ENCODE data around the gene NOSIP. TPM values are rescaled to one million over a fixed set of nuclear protein-coding genes. Genes with fewer than 3 reads are reported as not detected.

Gene NOSIP
- total and polyA plus RNA-seq, 10 of the 15 experiments (the other 5 are each of a cell fraction or from before 2014, with no cell fraction given): 7.2 to 85.5 (median 48.4) TPM

DNA sequence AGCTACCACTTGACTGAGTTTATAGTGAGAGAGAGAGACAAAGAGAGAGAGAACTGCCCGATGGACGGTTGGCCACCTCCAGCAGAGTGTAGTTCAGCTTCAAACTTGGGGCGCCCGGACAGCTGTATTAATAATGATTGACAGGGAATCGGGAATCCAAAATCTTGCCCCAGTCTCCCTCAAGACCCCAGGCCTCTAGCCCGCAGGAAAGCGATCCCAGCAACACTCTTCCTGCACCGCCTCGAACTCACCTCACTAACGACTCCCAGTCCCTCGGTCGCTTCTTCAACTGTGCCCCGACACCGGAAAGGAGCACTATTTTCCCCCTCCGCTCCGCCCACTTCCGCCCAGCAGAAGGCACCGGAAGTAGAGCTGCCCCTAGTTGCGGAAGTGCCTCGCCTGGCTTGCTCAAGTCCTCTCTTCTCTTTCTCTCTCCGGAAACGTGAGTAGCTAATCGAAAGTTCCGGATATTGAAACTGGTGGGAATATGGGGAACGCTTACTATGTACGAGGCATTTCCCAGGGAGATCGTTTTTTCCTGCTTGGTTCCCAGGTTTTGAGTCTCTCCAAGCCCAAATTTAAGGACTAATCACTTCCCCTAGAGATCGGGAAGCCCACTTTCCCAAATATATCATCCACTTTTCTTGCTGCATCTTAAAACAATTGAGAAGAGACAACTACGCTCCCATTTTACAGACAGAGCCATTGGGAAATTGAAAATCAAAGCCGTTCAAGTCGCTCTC is at the start of gene NOSIP (continued):
- TF ChIP-seq, protein P1, sequence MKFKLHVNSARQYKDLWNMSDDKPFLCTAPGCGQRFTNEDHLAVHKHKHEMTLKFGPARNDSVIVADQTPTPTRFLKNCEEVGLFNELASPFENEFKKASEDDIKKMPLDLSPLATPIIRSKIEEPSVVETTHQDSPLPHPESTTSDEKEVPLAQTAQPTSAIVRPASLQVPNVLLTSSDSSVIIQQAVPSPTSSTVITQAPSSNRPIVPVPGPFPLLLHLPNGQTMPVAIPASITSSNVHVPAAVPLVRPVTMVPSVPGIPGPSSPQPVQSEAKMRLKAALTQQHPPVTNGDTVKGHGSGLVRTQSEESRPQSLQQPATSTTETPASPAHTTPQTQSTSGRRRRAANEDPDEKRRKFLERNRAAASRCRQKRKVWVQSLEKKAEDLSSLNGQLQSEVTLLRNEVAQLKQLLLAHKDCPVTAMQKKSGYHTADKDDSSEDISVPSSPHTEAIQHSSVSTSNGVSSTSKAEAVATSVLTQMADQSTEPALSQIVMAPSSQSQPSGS (IDR thresholded peaks at IDR 0.05; ENCODE audit: low read length): no peak; the same call in 1 of the 2 replicates
- no peak for TF ChIP-seq REST (IDR thresholded peaks at IDR 0.05; ENCODE audit: low read depth, low read length)
- peak; percentile 93 for TF ChIP-seq POU2F2 (IDR thresholded peaks at IDR 0.05; ENCODE audit: borderline replicate concordance, low read depth, low read length)
- TF ChIP-seq RAD51 (IDR thresholded peaks at IDR 0.05): no peak
- no peak for TF ChIP-seq CTCF (IDR thresholded peaks at IDR 0.05 in 2 of 3, conservative IDR thresholded peaks at IDR 0.05 in 1 of 3; ENCODE audit: control insufficient read depth in 2 of 3, extremely low read depth in 1 of 3, insufficient read depth in 1 of 3, low read depth in 3 of 3, low read length in 3 of 3)
- TF ChIP-seq CHD2 (IDR thresholded peaks at IDR 0.05; ENCODE audit: borderline replicate concordance, low read depth, low read length): peak; percentile 64; the same call in 1 of the 2 replicates
- peak; percentile 71; the same call in 1 of the 2 replicates for TF ChIP-seq TBL1XR1 (IDR thresholded peaks at IDR 0.05; ENCODE audit: low read depth, low read length)
- TF ChIP-seq, protein P2, sequence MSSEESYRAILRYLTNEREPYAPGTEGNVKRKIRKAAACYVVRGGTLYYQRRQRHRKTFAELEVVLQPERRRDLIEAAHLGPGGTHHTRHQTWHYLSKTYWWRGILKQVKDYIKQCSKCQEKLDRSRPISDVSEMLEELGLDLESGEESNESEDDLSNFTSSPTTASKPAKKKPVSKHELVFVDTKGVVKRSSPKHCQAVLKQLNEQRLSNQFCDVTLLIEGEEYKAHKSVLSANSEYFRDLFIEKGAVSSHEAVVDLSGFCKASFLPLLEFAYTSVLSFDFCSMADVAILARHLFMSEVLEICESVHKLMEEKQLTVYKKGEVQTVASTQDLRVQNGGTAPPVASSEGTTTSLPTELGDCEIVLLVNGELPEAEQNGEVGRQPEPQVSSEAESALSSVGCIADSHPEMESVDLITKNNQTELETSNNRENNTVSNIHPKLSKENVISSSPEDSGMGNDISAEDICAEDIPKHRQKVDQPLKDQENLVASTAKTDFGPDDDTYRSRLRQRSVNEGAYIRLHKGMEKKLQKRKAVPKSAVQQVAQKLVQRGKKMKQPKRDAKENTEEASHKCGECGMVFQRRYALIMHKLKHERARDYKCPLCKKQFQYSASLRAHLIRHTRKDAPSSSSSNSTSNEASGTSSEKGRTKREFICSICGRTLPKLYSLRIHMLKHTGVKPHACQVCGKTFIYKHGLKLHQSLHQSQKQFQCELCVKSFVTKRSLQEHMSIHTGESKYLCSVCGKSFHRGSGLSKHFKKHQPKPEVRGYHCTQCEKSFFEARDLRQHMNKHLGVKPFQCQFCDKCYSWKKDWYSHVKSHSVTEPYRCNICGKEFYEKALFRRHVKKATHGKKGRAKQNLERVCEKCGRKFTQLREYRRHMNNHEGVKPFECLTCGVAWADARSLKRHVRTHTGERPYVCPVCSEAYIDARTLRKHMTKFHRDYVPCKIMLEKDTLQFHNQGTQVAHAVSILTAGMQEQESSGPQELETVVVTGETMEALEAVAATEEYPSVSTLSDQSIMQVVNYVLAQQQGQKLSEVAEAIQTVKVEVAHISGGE (CRISPR knock-in tag; IDR thresholded peaks at IDR 0.05): peak; percentile 96
- peak; percentile 10; the same call in 1 of the 2 replicates for TF ChIP-seq SMC3 (IDR thresholded peaks at IDR 0.05; ENCODE audit: borderline replicate concordance, low read length)
- TF ChIP-seq NR2C1 (IDR thresholded peaks at IDR 0.05): peak; percentile 89
- TF ChIP-seq ZSCAN29 (IDR thresholded peaks at IDR 0.05): no peak
- TF ChIP-seq SUZ12 (IDR thresholded peaks at IDR 0.05; ENCODE audit: unreplicated experiment): no peak
- TF ChIP-seq, protein P3, sequence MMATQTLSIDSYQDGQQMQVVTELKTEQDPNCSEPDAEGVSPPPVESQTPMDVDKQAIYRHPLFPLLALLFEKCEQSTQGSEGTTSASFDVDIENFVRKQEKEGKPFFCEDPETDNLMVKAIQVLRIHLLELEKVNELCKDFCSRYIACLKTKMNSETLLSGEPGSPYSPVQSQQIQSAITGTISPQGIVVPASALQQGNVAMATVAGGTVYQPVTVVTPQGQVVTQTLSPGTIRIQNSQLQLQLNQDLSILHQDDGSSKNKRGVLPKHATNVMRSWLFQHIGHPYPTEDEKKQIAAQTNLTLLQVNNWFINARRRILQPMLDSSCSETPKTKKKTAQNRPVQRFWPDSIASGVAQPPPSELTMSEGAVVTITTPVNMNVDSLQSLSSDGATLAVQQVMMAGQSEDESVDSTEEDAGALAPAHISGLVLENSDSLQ (IDR thresholded peaks at IDR 0.05): peak; percentile 91

Data from GM12878 (cell line).